WTC11 (cell line): ENCODE results near the gene EHD2. TPM values are rescaled to one million over a fixed set of nuclear protein-coding genes. Genes with fewer than 3 reads are reported as not detected.

Source experiments
- ATAC-seq: fragments of 200-7000 bp; cut with Tn5 transposase; 2 replicates; pipeline ENCODE4 v1.10.0; 2021; ENCODE audit warnings: mild to moderate bottlenecking, moderate library complexity
- CTCF ChIA-PET: fragments of 300-600 bp; sonication (Branson Sonifier 250); formaldehyde crosslinking; loops from one replicate; lab custom pipeline; 2021; ENCODE audit warnings: antibody characterized with exemption; lab: Charles Lee
- POLR2A ChIA-PET: fragments of 350-600 bp; sonication (Branson Sonifier 250); formaldehyde crosslinking; loops from one replicate; lab custom pipeline; 2021; ENCODE audit warnings: antibody characterized with exemption; lab: Charles Lee
- DNase-seq: peaks from one replicate; pipeline ENCODE4 v3.0.0; 2021; ENCODE audit warnings: low spot score
- H3K27ac Mint-ChIP-seq: 2 replicates; pipeline ENCODE4 v1.8.0; 2021; ENCODE audit warnings: mixed read lengths
- H3K27me3 Mint-ChIP-seq: 2 replicates; pipeline ENCODE4 v1.8.0; 2021; ENCODE audit warnings: low read depth, mild to moderate bottlenecking, moderate library complexity, mixed read lengths
- H3K36me3 Mint-ChIP-seq: 2 replicates; pipeline ENCODE4 v1.8.0; 2021; ENCODE audit warnings: mixed read lengths
- H3K4me1 Mint-ChIP-seq: 2 replicates; pipeline ENCODE4 v1.8.0; 2022; ENCODE audit warnings: mixed read lengths
- H3K4me3 Mint-ChIP-seq: 2 replicates; pipeline ENCODE4 v1.8.0; 2021; ENCODE audit warnings: mild to moderate bottlenecking, moderate library complexity, mixed read lengths
- H3K9me3 Mint-ChIP-seq: 2 replicates; pipeline ENCODE4 v1.8.0; 2021; ENCODE audit warnings: mixed read lengths
- CREM ChIP-seq: sonication (generic); formaldehyde crosslinking; IDR thresholded peaks from 2 replicates; pipeline ENCODE4 v1.8.1; 2022; ENCODE audit warnings: mild to moderate bottlenecking, missing genetic modification reagents, moderate library complexity
- FOXJ3 ChIP-seq: sonication (generic); formaldehyde crosslinking; IDR thresholded peaks from 2 replicates; pipeline ENCODE4 v1.9.0; 2021; ENCODE audit warnings: missing genetic modification reagents, mild to moderate bottlenecking, borderline replicate concordance
- FOXK1 ChIP-seq: sonication (generic); formaldehyde crosslinking; IDR thresholded peaks from 2 replicates; pipeline ENCODE4 v1.8.0; 2022; ENCODE audit warnings: mild to moderate bottlenecking, moderate library complexity, missing genetic modification reagents
- GABPB1 ChIP-seq: sonication (generic); formaldehyde crosslinking; IDR thresholded peaks from 2 replicates; pipeline ENCODE4 v1.8.1; 2023; ENCODE audit warnings: mild to moderate bottlenecking, missing genetic modification reagents
- GRHL2 ChIP-seq: fragments of 250-450 bp; sonication (Bioruptor Pico); IDR thresholded peaks from 2 replicates; pipeline ENCODE4 v1.8.0; 2022; ENCODE audit warnings: mild to moderate bottlenecking, moderate library complexity; ENCODE audit not compliant: insufficient replicate concordance, severe bottlenecking
- JUN ChIP-seq: sonication (generic); formaldehyde crosslinking; IDR thresholded peaks from 2 replicates; pipeline ENCODE4 v1.8.0; 2023; ENCODE audit warnings: mild to moderate bottlenecking, missing genetic modification reagents
- MXD4 ChIP-seq: fragments of 250-450 bp; sonication (Bioruptor Pico); IDR thresholded peaks from 2 replicates; pipeline ENCODE4 v1.8.0; 2021; ENCODE audit warnings: mild to moderate bottlenecking, moderate library complexity, borderline replicate concordance
- NFATC4 ChIP-seq: fragments of 250-450 bp; sonication (Bioruptor Pico); IDR thresholded peaks from 2 replicates; pipeline ENCODE4 v1.9.0; 2021; ENCODE audit warnings: mild to moderate bottlenecking
- NR3C1 ChIP-seq: sonication (generic); formaldehyde crosslinking; conservative IDR thresholded peaks from 2 replicates; pipeline ENCODE4 v1.8.1; 2023; ENCODE audit warnings: low read depth, mild to moderate bottlenecking, missing genetic modification reagents
- SP1 ChIP-seq: sonication (generic); formaldehyde crosslinking; conservative IDR thresholded peaks from 2 replicates; pipeline ENCODE4 v1.8.1; 2022; ENCODE audit warnings: missing genetic modification reagents
- TP53 ChIP-seq: sonication (generic); formaldehyde crosslinking; IDR thresholded peaks from 2 replicates; pipeline ENCODE4 v1.8.1; 2023; ENCODE audit warnings: mild to moderate bottlenecking, missing genetic modification reagents
- ZNF317 ChIP-seq: sonication (generic); formaldehyde crosslinking; IDR thresholded peaks from 2 replicates; pipeline ENCODE4 v1.8.1; 2023; ENCODE audit warnings: low read depth, mild to moderate bottlenecking, moderate library complexity, missing genetic modification reagents, borderline replicate concordance
- ZNF671 ChIP-seq: fragments of 250-450 bp; sonication (Bioruptor Pico); IDR thresholded peaks from 2 replicates; pipeline ENCODE4 v1.8.0; 2021; ENCODE audit warnings: mild to moderate bottlenecking
- total RNA-seq: library from RNA; stranded (reverse); gene quantifications from 3 replicates; pipeline ENCODE4 v1.2.3, GENCODE V29; 2021
- TF ChIP-seq, protein P1 (sequence below): fragments of 250-450 bp; sonication (Bioruptor Pico); IDR thresholded peaks from 2 replicates; pipeline ENCODE4 v1.9.0; 2021; ENCODE audit warnings: moderate library complexity, mild to moderate bottlenecking, inconsistent platforms, borderline replicate concordance
- TF ChIP-seq, protein P2 (sequence below): sonication (generic); formaldehyde crosslinking; IDR thresholded peaks from 2 replicates; pipeline ENCODE4 v1.8.1; 2023; ENCODE audit warnings: mild to moderate bottlenecking, missing genetic modification reagents
- TF ChIP-seq, protein P3 (sequence below): sonication (generic); formaldehyde crosslinking; IDR thresholded peaks from 2 replicates; pipeline ENCODE4 v1.8.1; 2023; ENCODE audit warnings: mild to moderate bottlenecking, missing genetic modification reagents, moderate library complexity
- TF ChIP-seq, protein P4 (sequence below): sonication (generic); formaldehyde crosslinking; IDR thresholded peaks from 2 replicates; pipeline ENCODE4 v1.8.0; 2023; ENCODE audit warnings: mild to moderate bottlenecking, missing genetic modification reagents

Gene EHD2
- total RNA-seq, 1 experiment from 2014 or later, result 11.8 TPM

DNA sequence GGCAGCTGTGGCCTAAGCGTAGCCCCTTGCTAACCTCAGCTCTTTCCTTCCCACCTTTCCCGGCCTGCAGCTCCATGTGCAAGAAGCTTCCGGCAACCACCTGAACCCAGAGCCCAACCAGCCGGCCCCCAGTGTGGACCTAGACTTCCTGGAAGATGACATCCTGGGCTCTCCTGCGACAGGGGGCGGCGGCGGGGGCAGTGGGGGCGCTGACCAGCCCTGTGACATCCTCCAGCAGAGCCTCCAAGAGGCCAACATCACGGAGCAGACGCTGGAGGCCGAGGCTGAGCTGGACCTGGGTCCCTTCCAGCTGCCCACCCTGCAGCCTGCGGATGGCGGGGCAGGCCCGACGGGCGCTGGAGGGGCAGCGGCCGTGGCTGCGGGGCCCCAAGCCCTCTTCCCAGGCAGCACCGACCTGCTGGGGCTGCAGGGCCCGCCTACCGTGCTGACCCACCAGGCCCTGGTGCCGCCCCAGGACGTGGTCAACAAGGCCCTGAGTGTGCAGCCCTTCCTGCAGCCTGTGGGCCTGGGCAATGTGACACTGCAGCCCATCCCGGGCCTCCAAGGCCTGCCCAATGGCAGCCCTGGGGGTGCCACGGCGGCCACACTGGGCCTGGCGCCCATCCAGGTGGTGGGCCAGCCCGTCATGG, 33.8 kb upstream of the EHD2 start:
- ATAC-seq, result no peak

DNA sequence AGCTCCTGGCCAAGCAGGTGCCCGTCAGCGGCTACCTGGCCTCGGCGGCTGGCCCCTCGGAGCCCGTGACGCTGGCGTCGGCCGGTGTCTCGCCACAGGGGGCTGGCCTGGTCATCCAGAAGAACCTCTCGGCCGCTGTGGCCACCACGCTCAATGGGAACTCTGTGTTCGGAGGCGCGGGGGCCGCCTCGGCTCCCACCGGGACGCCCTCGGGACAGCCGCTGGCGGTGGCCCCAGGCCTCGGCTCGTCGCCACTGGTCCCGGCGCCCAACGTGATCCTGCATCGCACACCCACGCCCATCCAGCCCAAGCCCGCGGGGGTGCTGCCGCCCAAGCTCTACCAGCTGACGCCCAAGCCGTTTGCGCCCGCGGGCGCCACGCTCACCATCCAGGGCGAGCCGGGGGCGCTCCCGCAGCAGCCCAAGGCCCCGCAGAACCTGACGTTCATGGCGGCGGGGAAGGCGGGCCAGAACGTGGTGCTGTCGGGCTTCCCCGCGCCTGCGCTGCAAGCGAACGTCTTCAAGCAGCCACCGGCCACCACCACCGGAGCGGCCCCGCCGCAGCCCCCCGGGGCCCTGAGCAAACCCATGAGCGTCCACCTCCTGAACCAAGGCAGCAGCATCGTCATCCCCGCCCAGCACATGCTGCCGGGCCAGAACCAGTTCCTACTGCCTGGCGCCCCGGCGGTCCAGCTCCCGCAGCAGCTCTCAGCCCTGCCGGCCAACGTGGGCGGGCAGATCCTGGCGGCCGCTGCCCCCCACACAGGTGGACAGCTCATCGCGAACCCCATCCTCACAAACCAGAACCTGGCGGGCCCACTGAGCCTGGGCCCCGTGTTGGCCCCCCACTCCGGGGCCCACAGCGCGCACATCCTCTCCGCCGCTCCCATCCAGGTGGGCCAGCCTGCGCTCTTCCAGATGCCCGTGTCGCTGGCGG, 33.0 kb upstream of the EHD2 start:
- ChIA-PET POLR2A (no interaction called here), CTCF (interaction anchor here (0.6 to 0.9 kb wide), 2 partner anchors 252 to 838 kb away, joined by 3 read pairs; no protein-coding TSS in a partner anchor)
- no peaks in the 10 kb centered on the region; the same call in 1 of the 2 replicates for H3K27me3 Mint-ChIP-seq
- no peak for DNase-seq
- no peaks in the 10 kb centered on the region for H3K9me3 Mint-ChIP-seq
- H3K4me3 Mint-ChIP-seq, result no peak overlapping the region
- TF ChIP-seq SP1, result no peak
- TF ChIP-seq, protein P1, sequence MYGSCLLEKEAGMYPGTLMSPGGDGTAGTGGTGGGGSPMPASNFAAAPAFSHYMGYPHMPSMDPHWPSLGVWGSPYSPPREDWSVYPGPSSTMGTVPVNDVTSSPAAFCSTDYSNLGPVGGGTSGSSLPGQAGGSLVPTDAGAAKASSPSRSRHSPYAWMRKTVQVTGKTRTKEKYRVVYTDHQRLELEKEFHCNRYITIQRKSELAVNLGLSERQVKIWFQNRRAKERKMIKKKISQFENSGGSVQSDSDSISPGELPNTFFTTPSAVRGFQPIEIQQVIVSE (CRISPR knock-in tag), result no peak
- TF ChIP-seq MXD4, result no peak
- TF ChIP-seq GABPB1 (CRISPR knock-in tag), result no peak
- no peak for TF ChIP-seq CREM (CRISPR knock-in tag)
- TF ChIP-seq GRHL2 (CRISPR knock-in tag), result no peak
- no peak for TF ChIP-seq FOXK1 (CRISPR knock-in tag)
- TF ChIP-seq, protein P2, sequence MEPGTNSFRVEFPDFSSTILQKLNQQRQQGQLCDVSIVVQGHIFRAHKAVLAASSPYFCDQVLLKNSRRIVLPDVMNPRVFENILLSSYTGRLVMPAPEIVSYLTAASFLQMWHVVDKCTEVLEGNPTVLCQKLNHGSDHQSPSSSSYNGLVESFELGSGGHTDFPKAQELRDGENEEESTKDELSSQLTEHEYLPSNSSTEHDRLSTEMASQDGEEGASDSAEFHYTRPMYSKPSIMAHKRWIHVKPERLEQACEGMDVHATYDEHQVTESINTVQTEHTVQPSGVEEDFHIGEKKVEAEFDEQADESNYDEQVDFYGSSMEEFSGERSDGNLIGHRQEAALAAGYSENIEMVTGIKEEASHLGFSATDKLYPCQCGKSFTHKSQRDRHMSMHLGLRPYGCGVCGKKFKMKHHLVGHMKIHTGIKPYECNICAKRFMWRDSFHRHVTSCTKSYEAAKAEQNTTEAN, result no peak
- peaks cover 28% of the 10 kb centered on the region for H3K36me3 Mint-ChIP-seq
- no peak overlapping the region for H3K27ac Mint-ChIP-seq
- H3K4me1 Mint-ChIP-seq, result no peaks in the 10 kb centered on the region
- ATAC-seq, result no peak

More for the DNA sequence above, 33.8 kb upstream of the EHD2 start:
- no peak overlapping the region for H3K27ac Mint-ChIP-seq
- POLR2A ChIA-PET, result no interaction called here
- H3K4me1 Mint-ChIP-seq, result no peaks in the 10 kb centered on the region
- peaks cover 36% of the 10 kb centered on the region for H3K36me3 Mint-ChIP-seq
- H3K27me3 Mint-ChIP-seq, result no peaks in the 10 kb centered on the region; the same call in 1 of the 2 replicates
- TF ChIP-seq FOXK1 (CRISPR knock-in tag) (no peak), NFATC4 (no peak), FOXJ3 (no peak), ZNF317 (CRISPR knock-in tag) (no peak), TP53 (CRISPR knock-in tag) (no peak), NR3C1 (CRISPR knock-in tag) (no peak), ZNF671 (CRISPR knock-in tag) (no peak), GRHL2 (CRISPR knock-in tag) (no peak), JUN (CRISPR knock-in tag) (no peak)
- TF ChIP-seq, protein P3, sequence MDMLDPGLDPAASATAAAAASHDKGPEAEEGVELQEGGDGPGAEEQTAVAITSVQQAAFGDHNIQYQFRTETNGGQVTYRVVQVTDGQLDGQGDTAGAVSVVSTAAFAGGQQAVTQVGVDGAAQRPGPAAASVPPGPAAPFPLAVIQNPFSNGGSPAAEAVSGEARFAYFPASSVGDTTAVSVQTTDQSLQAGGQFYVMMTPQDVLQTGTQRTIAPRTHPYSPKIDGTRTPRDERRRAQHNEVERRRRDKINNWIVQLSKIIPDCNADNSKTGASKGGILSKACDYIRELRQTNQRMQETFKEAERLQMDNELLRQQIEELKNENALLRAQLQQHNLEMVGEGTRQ (CRISPR knock-in tag), result no peak
- TF ChIP-seq, protein P4, sequence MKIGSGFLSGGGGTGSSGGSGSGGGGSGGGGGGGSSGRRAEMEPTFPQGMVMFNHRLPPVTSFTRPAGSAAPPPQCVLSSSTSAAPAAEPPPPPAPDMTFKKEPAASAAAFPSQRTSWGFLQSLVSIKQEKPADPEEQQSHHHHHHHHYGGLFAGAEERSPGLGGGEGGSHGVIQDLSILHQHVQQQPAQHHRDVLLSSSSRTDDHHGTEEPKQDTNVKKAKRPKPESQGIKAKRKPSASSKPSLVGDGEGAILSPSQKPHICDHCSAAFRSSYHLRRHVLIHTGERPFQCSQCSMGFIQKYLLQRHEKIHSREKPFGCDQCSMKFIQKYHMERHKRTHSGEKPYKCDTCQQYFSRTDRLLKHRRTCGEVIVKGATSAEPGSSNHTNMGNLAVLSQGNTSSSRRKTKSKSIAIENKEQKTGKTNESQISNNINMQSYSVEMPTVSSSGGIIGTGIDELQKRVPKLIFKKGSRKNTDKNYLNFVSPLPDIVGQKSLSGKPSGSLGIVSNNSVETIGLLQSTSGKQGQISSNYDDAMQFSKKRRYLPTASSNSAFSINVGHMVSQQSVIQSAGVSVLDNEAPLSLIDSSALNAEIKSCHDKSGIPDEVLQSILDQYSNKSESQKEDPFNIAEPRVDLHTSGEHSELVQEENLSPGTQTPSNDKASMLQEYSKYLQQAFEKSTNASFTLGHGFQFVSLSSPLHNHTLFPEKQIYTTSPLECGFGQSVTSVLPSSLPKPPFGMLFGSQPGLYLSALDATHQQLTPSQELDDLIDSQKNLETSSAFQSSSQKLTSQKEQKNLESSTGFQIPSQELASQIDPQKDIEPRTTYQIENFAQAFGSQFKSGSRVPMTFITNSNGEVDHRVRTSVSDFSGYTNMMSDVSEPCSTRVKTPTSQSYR (CRISPR knock-in tag), result no peak
- TF ChIP-seq, all 79 proteins: peak for 0
- DNase-seq, result no peak
- CTCF ChIA-PET, result interaction anchor here (0.6 kb wide), 1 partner anchor 838 kb away, joined by 3 read pairs; no protein-coding TSS in a partner anchor
- H3K9me3 Mint-ChIP-seq, result no peaks in the 10 kb centered on the region
- no peak overlapping the region for H3K4me3 Mint-ChIP-seq
